C4-2B (cell line): ENCODE measurements around the gene COMMD4.

ENCODE experiments used
- CTCF ChIP-seq: fragments of 450-650 bp; conservative IDR thresholded peaks from 2 replicates; pipeline ENCODE4 v1.5.1; 2017; ENCODE audit warnings: mild to moderate bottlenecking
- ZFX ChIP-seq: fragments of 450-650 bp; IDR thresholded peaks from 2 replicates; pipeline ENCODE4 v1.6.1; 2017

DNA sequence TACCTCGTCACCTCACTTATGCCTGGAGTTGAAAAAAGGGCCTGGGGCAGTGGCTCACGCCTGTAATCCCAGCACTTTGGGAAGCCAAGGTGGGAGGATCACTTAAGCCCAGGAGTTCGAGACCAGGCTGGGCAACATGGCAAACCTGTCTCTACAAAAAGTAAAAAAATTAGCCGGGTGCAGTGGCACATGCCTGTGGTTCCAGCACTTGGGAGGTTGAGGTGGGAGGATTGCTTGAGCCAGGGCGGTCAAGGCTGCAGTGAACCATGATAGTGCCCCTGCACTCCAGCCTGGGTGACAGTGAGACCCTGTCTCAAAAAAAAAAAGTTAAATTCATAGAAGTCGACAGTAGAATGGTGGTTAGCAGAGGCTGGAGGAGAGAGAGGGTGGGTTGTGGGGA is 6.4 kb downstream of the COMMD4 start:
- no peak for TF ChIP-seq CTCF
- TF ChIP-seq ZFX, result no peak
